Natural killer cell (primary cell): ENCODE data around the gene SEZ6L2. TPM values are rescaled to one million over a fixed set of nuclear protein-coding genes. Genes with fewer than 3 reads are reported as not detected.

Experiments used
- ATAC-seq, 3 donors: fragments of 150-1000 bp in 2 of 3; fragments of 200-7000 bp in 1 of 3; cut with Tn5 transposase; 1 replicate in 1 of 3; 2 replicates in 2 of 3; pipeline ENCODE4 v1.10.0; 2021; ENCODE audit warnings: mild to moderate bottlenecking in 2 of 3, moderate library complexity in 2 of 3
- DNase-seq, 2 donors: peaks; one replicate each; pipeline versions ENCODE4 v3.0.0 to v3.0.0-alpha.2; 2013 to 2021; ENCODE audit warnings: mixed read lengths in 1 of 2
- H3K27ac ChIP-seq: one replicate; pipeline ENCODE4 v1.5.1; 2013; ENCODE audit warnings: mild to moderate bottlenecking, low read length
- H3K27me3 ChIP-seq: one replicate; pipeline ENCODE4 v1.6.1; 2013; ENCODE audit warnings: low read length; ENCODE audit not compliant: control insufficient read depth, insufficient read depth
- H3K36me3 ChIP-seq: one replicate; pipeline ENCODE4 v1.6.1; 2013; ENCODE audit warnings: low read length; ENCODE audit not compliant: control insufficient read depth, insufficient read depth
- H3K4me1 ChIP-seq: one replicate; pipeline ENCODE4 v1.6.1; 2013; ENCODE audit warnings: low read length; ENCODE audit not compliant: control insufficient read depth, insufficient read depth
- H3K4me3 ChIP-seq: one replicate; pipeline ENCODE4 v1.5.1; 2013; ENCODE audit warnings: low read length
- H3K9me3 ChIP-seq: one replicate; pipeline ENCODE4 v1.6.1; 2013; ENCODE audit warnings: low read length; ENCODE audit not compliant: control insufficient read depth, insufficient read depth
- H3K27ac Mint-ChIP-seq, 2 donors: one replicate each; pipeline ENCODE4 v1.8.0; 2022; ENCODE audit warnings: mild to moderate bottlenecking in 2 of 2, mixed read lengths in 2 of 2, moderate library complexity in 1 of 2
- H3K27me3 Mint-ChIP-seq, 2 donors: one replicate each; pipeline ENCODE4 v1.8.0; 2022; ENCODE audit warnings: low read depth in 2 of 2, mixed read lengths in 2 of 2
- H3K36me3 Mint-ChIP-seq: one replicate; pipeline ENCODE4 v1.8.0; 2022; ENCODE audit warnings: mixed read lengths
- H3K4me1 Mint-ChIP-seq, 2 donors: one replicate each; pipeline ENCODE4 v1.8.0; 2022; ENCODE audit warnings: mixed read lengths in 2 of 2
- H3K4me3 Mint-ChIP-seq: one replicate; pipeline ENCODE4 v1.8.0; 2022; ENCODE audit warnings: mild to moderate bottlenecking, moderate library complexity, mixed read lengths
- H3K9me3 Mint-ChIP-seq, 2 donors: one replicate each; pipeline ENCODE4 v1.8.0; 2022; ENCODE audit warnings: mixed read lengths in 2 of 2
- CTCF ChIP-seq: fragments of 200-600 bp; IDR thresholded peaks from one replicate; pipeline ENCODE4 v1.8.0; 2022; ENCODE audit warnings: antibody characterized with exemption
- WGBS: methylation state at CpG from one replicate; pipeline ENCODE4 v1.1.7; 2013; ENCODE audit warnings: missing lambda C conversion rate; ENCODE audit not compliant: insufficient coverage; 5-methylcytosine and 5-hydroxymethylcytosine counted together
- intact Hi-C: fragments of 100-400 bp; cut with micrococcal nuclease; formaldehyde crosslinking; loops from one replicate; pipeline ENCODE4 v1.14.2; 2022
- total RNA-seq, 4 donors: library from RNA; stranded (reverse); fragments of 120-200 nt in 1 of 4; gene quantifications; one replicate each; pipeline versions ENCODE4 v1.2.3 to v1.2.4, GENCODE V29; 2013 to 2022

SEZ6L2 gene
- total RNA-seq, 3 donors from 2014 or later (not counting 1 experiment from before 2014, with no cell fraction given) = 0.14 TPM; not detected in 2

DNA sequence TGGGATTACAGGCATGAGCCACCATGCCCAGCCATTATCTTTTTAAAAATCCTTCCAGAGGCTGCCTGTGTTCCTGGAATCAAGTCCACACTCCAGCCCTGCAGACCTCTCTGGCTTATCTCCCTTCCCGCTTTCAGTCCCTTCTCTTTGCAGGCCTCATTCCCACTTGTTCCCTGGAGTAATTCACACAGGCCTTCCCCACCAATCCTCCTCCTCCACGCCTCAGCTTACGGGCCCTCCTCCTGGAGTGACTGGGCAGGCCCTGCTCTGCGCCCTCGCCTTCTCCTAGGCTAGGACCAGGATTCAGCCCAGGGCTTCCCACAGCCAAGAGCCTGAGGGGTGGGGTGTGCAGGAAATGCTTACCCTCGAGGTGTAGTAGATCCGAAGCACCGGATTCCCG is 39.1 kb downstream of the SEZ6L2 start:
- H3K36me3 ChIP-seq = peaks cover 23% of the 10 kb centered on the region
- no peaks in the 10 kb centered on the region for H3K27me3 ChIP-seq
- Mint-ChIP-seq H3K36me3 (no peaks in the 10 kb centered on the region), H3K27me3 (no peaks in the 10 kb centered on the region), H3K4me3 (no peak overlapping the region), H3K9me3 (no peaks in the 10 kb centered on the region), H3K27ac (no peak overlapping the region), H3K4me1 (peaks cover 18 to 29% of the 10 kb centered on the region in 2 donors)
- ATAC-seq (no peak), DNase-seq (no peak)
- no peak overlapping the region for H3K4me3 ChIP-seq
- no peak overlapping the region for H3K27ac ChIP-seq
- intact Hi-C loops = loop anchor here (5.0 kb wide), 2 partner anchors 43 to 158 kb away; partner anchors contain the start of gene PAGR1
- no peak for TF ChIP-seq CTCF
- peaks cover 26% of the 10 kb centered on the region for H3K4me1 ChIP-seq
- H3K9me3 ChIP-seq = no peaks in the 10 kb centered on the region
- 96% methylated on average over 9 of the region's 9 CpGs for WGBS

DNA sequence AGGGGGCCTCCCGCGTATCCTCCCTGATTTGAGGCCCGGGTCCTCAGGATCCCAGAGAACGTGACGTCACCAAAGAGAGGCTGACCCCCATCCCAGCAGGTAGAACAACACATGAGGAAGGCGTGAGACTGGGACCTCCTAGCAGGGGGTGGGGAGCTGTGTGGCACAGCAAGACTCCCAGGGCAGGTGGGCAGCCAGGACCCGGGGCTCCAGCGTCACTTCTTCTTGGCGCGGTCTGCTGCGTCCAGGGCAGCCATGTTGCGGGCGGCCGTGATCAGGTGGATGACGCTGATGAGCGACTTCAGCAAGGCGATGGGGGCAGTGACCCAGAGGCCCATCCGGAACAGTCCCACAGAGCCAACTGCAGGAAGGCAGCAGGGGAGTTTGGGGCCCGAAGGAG is 40.4 kb downstream of the SEZ6L2 start:
- Histone ChIP-seq H3K4me1 (peaks cover 26% of the 10 kb centered on the region), H3K27ac (no peak overlapping the region), H3K9me3 (no peaks in the 10 kb centered on the region), H3K27me3 (no peaks in the 10 kb centered on the region), H3K36me3 (peaks cover 23% of the 10 kb centered on the region), H3K4me3 (no peak overlapping the region)
- no peaks in the 10 kb centered on the region for H3K36me3 Mint-ChIP-seq
- H3K4me1 Mint-ChIP-seq = peaks cover 18 to 29% of the 10 kb centered on the region in 2 donors
- no peak for ATAC-seq
- TF ChIP-seq CTCF = no peak
- no peak for DNase-seq
- no peaks in the 10 kb centered on the region for H3K9me3 Mint-ChIP-seq
- intact Hi-C loops = no loop called here
- no peak overlapping the region for H3K4me3 Mint-ChIP-seq
- 98% methylated on average over 18 of the region's 19 CpGs for WGBS
- no peaks in the 10 kb centered on the region for H3K27me3 Mint-ChIP-seq
- no peak overlapping the region for H3K27ac Mint-ChIP-seq

- intact Hi-C loops = no loop called here
- H3K4me3 ChIP-seq = no peak overlapping the region
- Mint-ChIP-seq H3K27ac (peak overlapping the region in 1 of 2 donors; percentile 38), H3K4me3 (peak overlapping the region; percentile 28), H3K9me3 (no peaks in the 10 kb centered on the region), H3K27me3 (no peaks in the 10 kb centered on the region), H3K36me3 (no peaks in the 10 kb centered on the region), H3K4me1 (peaks cover 18 to 25% of the 10 kb centered on the region in 2 donors)
- ATAC-seq (no peak), DNase-seq (no peak)
- H3K36me3 ChIP-seq = peaks cover 23% of the 10 kb centered on the region
- no peak for TF ChIP-seq CTCF
- WGBS = 94% methylated on average over 10 of the region's 10 CpGs
- H3K27me3 ChIP-seq = no peaks in the 10 kb centered on the region
- no peak overlapping the region for H3K27ac ChIP-seq
- no peaks in the 10 kb centered on the region for H3K9me3 ChIP-seq
- H3K4me1 ChIP-seq = peaks cover 20% of the 10 kb centered on the region
Measured at GRCh38 chr16:29858149-29858849, 41.1 kb downstream of the SEZ6L2 start.
